GM12878 (cell line): ENCODE data around the gene STK40. TPM values are rescaled to one million over a fixed set of nuclear protein-coding genes. Genes with fewer than 3 reads are reported as not detected.

Experiments used
- ATAC-seq: fragments of 200-7000 bp; cut with Tn5 transposase; 3 replicates; pipeline ENCODE4 v1.9.1; 2020; ENCODE audit warnings: mild to moderate bottlenecking, moderate library complexity
- BruUV-seq: library from RNA; stranded (reverse); fragments of 400-500 nt; replicated peaks from 2 replicates; lab custom pipeline; 2021; lab: Mats Ljungman, UMichigan
- CTCF ChIA-PET: fragments of 300-600 bp; sonication (Branson Sonifier 250); formaldehyde crosslinking; extraction: SDS; loops from one replicate; lab custom pipeline; 2021; ENCODE audit warnings: inconsistent platforms; lab: Yijun Ruan, JAX
- POLR2A ChIA-PET: fragments of 350-600 bp; formaldehyde crosslinking; extraction: SDS; loops from one replicate; lab custom pipeline; 2021; ENCODE audit warnings: inconsistent platforms; lab: Charles Lee
- RAD21 ChIA-PET: fragments of 300-600 bp; sonication (Branson Sonifier 250); formaldehyde crosslinking; loops from one replicate; lab custom pipeline; 2023; ENCODE audit warnings: antibody characterized with exemption; ENCODE audit not compliant: unreplicated experiment; lab: Charles Lee
- SMC1A ChIA-PET: fragments of 300-600 bp; sonication (Branson Sonifier 250); formaldehyde crosslinking; loops from one replicate; lab custom pipeline; 2023; ENCODE audit not compliant: unreplicated experiment, uncharacterized antibody; lab: Charles Lee
- DNase-seq: peaks from one replicate; pipeline ENCODE4 v3.0.0-alpha.2; 2011; ENCODE audit warnings: low read depth, low spot score
- FAIRE-seq: peaks from 3 replicates; lab custom pipeline; 2011; peaks lifted over from hg19 to GRCh38; lab: Jason Lieb, UNC
- H2AFZ ChIP-seq: 2 replicates; pipeline ENCODE4 v1.6.0; 2011; ENCODE audit warnings: low read depth, low read length, control low read depth; ENCODE audit not compliant: control insufficient read depth
- H3K27ac ChIP-seq: 2 replicates; pipeline ENCODE4 v1.5.1; 2011; ENCODE audit warnings: control low read depth; ENCODE audit not compliant: control insufficient read depth, insufficient read depth
- H3K27me3 ChIP-seq, 2 experiments: replicated peaks in 1 of 2; 2 replicates each; pipeline versions ENCODE4 v1.6.0 to v1.6.1; 2011; ENCODE audit warnings: low read length in 1 of 2; ENCODE audit not compliant: control insufficient read depth in 2 of 2, insufficient read depth in 2 of 2
- H3K36me3 ChIP-seq, 2 experiments: 2 replicates each; pipeline ENCODE4 v1.5.1; 2011; ENCODE audit warnings: low read length in 1 of 2; ENCODE audit not compliant: control insufficient read depth in 2 of 2, insufficient read depth in 2 of 2
- H3K4me1 ChIP-seq: 2 replicates; pipeline ENCODE4 v1.6.1; 2011; ENCODE audit warnings: mild to moderate bottlenecking, low read length, moderate library complexity, mixed read lengths; ENCODE audit not compliant: control insufficient read depth, insufficient read depth
- H3K4me2 ChIP-seq: 2 replicates; pipeline ENCODE4 v1.6.0; 2011; ENCODE audit warnings: control low read depth; ENCODE audit not compliant: control insufficient read depth, insufficient read depth
- H3K4me3 ChIP-seq: fragments of 200-600 bp; sonication (generic); 2 replicates; pipeline ENCODE4 v1.5.1; 2016
- H3K79me2 ChIP-seq: 2 replicates; pipeline ENCODE4 v1.6.0; 2011; ENCODE audit warnings: low read length; ENCODE audit not compliant: control insufficient read depth, insufficient read depth
- H3K9ac ChIP-seq: 2 replicates; pipeline ENCODE4 v1.8.0; 2011; ENCODE audit warnings: low read length, control low read depth, mixed read lengths; ENCODE audit not compliant: control insufficient read depth, insufficient read depth
- H3K9me3 ChIP-seq: replicated peaks from 3 replicates; pipeline ENCODE4 v1.5.1; 2011; ENCODE audit warnings: mild to moderate bottlenecking, low read length; ENCODE audit not compliant: control insufficient read depth, insufficient read depth
- H4K20me1 ChIP-seq: 2 replicates; pipeline ENCODE4 v1.6.0; 2011; ENCODE audit not compliant: control insufficient read depth, insufficient read depth
- BCL11A ChIP-seq: IDR thresholded peaks from 2 replicates; pipeline ENCODE4 v1.6.1; 2011; ENCODE audit warnings: low read depth, low read length
- EED ChIP-seq: sonication (generic); IDR thresholded peaks from 2 replicates; pipeline ENCODE4 v1.6.1; 2016; ENCODE audit warnings: antibody characterized with exemption, low read depth
- HSF1 ChIP-seq: fragments of 150-350 bp; IDR thresholded peaks from 2 replicates; pipeline ENCODE4 v1.6.1; 2014; ENCODE audit warnings: mild to moderate bottlenecking, low read depth, low read length
- MXI1 ChIP-seq: fragments of 150-350 bp; IDR thresholded peaks from 2 replicates; pipeline ENCODE4 v1.6.1; 2011; ENCODE audit warnings: low read depth, mild to moderate bottlenecking, inconsistent platforms, low read length, improper control_type of control experiment
- NFIC ChIP-seq: IDR thresholded peaks from 2 replicates; pipeline ENCODE4 v1.6.1; 2012; ENCODE audit warnings: low read depth, mild to moderate bottlenecking, inconsistent platforms, low read length, moderate library complexity
- RELB ChIP-seq: fragments of 450-650 bp; IDR thresholded peaks from 2 replicates; pipeline ENCODE4 v1.6.1; 2017; ENCODE audit warnings: low read depth, mild to moderate bottlenecking, moderate library complexity
- SMARCA5 ChIP-seq: fragments of 450-650 bp; IDR thresholded peaks from 2 replicates; pipeline ENCODE4 v1.6.1; 2017; ENCODE audit warnings: mild to moderate bottlenecking
- TARDBP ChIP-seq: IDR thresholded peaks from 2 replicates; pipeline ENCODE4 v1.6.1; 2016; ENCODE audit warnings: borderline replicate concordance
- ZNF592 ChIP-seq: fragments of 450-650 bp; IDR thresholded peaks from 2 replicates; pipeline ENCODE4 v1.6.1; 2017; ENCODE audit warnings: mild to moderate bottlenecking, moderate library complexity
- WGBS: methylation state at CpG from one replicate; pipeline ENCODE4 v1.1.6; 2016; ENCODE audit warnings: low lambda C conversion rate; ENCODE audit not compliant: insufficient replicate concordance, insufficient coverage; ENCODE audit errors: missing lambda C conversion rate; 5-methylcytosine and 5-hydroxymethylcytosine counted together
- in situ Hi-C: fragments of 300-500 bp; cut with MboI; formaldehyde crosslinking; loops from 9 replicates; pipeline ENCODE4 v1.14.3; 2018; ENCODE audit warnings: mixed read lengths
- intact Hi-C: fragments of 100-400 bp; cut with micrococcal nuclease; formaldehyde crosslinking; loops from one replicate; pipeline ENCODE4 v1.14.2; 2022; ENCODE audit not compliant: unreplicated experiment
- polyA plus RNA-seq, 11 experiments: library from polyadenylated mRNA; depleted of rRNA in 4 of 11; unstranded in 6 of 11; stranded (reverse) in 5 of 11; fragments of >200 nt; fragmentation: Nextera tagmentation in 4 of 11; fragmentation: Illumina TruSeq in 1 of 11; extraction: Ambion mirVana in 4 of 11; extraction: Trizol in 1 of 11; gene quantifications; 1 replicate in 1 of 11; 2 replicates in 10 of 11; pipeline versions ENCODE4 v1.2.1 to v1.2.3, GENCODE V29; 2011 to 2016; ENCODE audit warnings: inconsistent platforms in 2 of 11, missing spikeins in 2 of 11, low read depth in 1 of 11
- total RNA-seq, 4 experiments: library from RNA; depleted of rRNA in 3 of 4; stranded (reverse); fragments of >200 nt in 3 of 4; fragmentation: Illumina TruSeq in 1 of 4; extraction: Trizol in 1 of 4; gene quantifications; 2 replicates each; pipeline versions ENCODE4 v1.2.1 to v1.2.3, GENCODE V29; 2013 to 2021
- TF ChIP-seq, protein P1 (sequence below): IDR thresholded peaks from 2 replicates; pipeline ENCODE4 v1.6.1; 2012; ENCODE audit warnings: low read depth, low read length, improper control_type of control experiment
- TF ChIP-seq, protein P2 (sequence below): fragments of 450-650 bp; IDR thresholded peaks from 2 replicates; pipeline ENCODE4 v1.6.1; 2017; ENCODE audit warnings: mild to moderate bottlenecking, low read depth, inconsistent platforms; ENCODE audit not compliant: poor library complexity, severe bottlenecking

Gene STK40
- total and polyA plus RNA-seq, 10 of the 15 experiments (the other 5 are each of a cell fraction or from before 2014, with no cell fraction given): 0.27 to 51.0 (median 29.5) TPM

DNA sequence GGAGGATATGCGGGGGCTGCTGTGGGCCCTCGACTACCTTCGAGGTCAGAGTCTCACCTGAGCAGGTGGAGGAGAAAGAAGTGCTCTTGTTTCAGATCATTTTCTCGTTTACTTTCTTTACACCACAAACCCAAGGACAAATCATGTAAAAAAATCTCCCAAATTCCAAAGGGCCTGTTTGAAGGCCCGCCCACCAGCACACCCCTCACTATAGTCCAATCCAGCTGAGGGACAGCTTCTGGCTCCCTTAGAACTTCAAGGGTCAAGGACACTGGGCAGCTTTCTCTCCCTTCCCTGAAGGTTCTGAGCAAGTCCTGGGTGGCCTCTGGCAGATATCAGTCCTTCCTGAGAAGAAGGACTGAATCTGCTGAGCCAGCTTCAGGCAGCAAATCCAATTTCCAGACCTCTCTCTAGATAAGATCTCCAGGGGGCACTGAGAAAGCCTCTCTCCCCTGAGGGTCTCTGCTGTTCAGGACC, 5.5 kb downstream of the STK40 start:
- Histone ChIP-seq H3K9ac (peak overlapping the region; percentile 47), H4K20me1 (no peaks in the 10 kb centered on the region), H3K9me3 (no peaks in the 10 kb centered on the region), H3K27me3 (no peaks in the 10 kb centered on the region), H3K36me3 (0 out of 4 replicates have a peak, but pooled peaks cover 0 to 7% of the 10 kb centered on the region in 2 experiments), H2AFZ (no peak overlapping the region), H3K79me2 (peaks cover 70% of the 10 kb centered on the region), H3K4me1 (peaks cover 12% of the 10 kb centered on the region), H3K4me3 (no peak overlapping the region), H3K27ac (no peak overlapping the region), H3K4me2 (no peak overlapping the region; the same call in 1 of the 2 replicates)
- TF ChIP-seq, protein P1, sequence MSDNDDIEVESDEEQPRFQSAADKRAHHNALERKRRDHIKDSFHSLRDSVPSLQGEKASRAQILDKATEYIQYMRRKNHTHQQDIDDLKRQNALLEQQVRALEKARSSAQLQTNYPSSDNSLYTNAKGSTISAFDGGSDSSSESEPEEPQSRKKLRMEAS: no peak
- no peak for TF ChIP-seq HSF1
- no peak for TF ChIP-seq NFIC
- TF ChIP-seq TARDBP: no peak
- no peak for TF ChIP-seq BCL11A
- TF ChIP-seq, protein P2, sequence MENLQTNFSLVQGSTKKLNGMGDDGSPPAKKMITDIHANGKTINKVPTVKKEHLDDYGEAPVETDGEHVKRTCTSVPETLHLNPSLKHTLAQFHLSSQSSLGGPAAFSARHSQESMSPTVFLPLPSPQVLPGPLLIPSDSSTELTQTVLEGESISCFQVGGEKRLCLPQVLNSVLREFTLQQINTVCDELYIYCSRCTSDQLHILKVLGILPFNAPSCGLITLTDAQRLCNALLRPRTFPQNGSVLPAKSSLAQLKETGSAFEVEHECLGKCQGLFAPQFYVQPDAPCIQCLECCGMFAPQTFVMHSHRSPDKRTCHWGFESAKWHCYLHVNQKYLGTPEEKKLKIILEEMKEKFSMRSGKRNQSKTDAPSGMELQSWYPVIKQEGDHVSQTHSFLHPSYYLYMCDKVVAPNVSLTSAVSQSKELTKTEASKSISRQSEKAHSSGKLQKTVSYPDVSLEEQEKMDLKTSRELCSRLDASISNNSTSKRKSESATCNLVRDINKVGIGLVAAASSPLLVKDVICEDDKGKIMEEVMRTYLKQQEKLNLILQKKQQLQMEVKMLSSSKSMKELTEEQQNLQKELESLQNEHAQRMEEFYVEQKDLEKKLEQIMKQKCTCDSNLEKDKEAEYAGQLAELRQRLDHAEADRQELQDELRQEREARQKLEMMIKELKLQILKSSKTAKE: no peak
- TF ChIP-seq SMARCA5: no peak
- TF ChIP-seq MXI1: no peak
- no peak for TF ChIP-seq RELB
- TF ChIP-seq EED: no peak
- no peak for TF ChIP-seq ZNF592
- RAD21 ChIA-PET: no interaction called here
- DNase-seq (no peak), FAIRE-seq (no peak), ATAC-seq (no peak)
- WGBS: 84% methylated on average over 5 of the region's 5 CpGs
- POLR2A ChIA-PET: no interaction called here
- in situ Hi-C loops (no loop called here), intact Hi-C loops (loop anchor here (10.0 kb wide), 2 partner anchors 155 to 225 kb away; partner anchors contain the start of genes MAP7D1 and THRAP3)
- BruUV-seq: no TSS peak
- CTCF ChIA-PET: interaction anchor here (0.7 to 2.8 kb wide), 3 partner anchors 12 to 42 kb away, joined by 3 to 16 read pairs (median 3); no protein-coding TSS in a partner anchor
- SMC1A ChIA-PET: interaction anchor here (0.9 to 1.6 kb wide), 2 partner anchors 13 to 42 kb away, joined by 3 to 4 read pairs; no protein-coding TSS in a partner anchor
